Stimulated activated CD8-positive, alpha-beta memory T cell treated with anti-CD3 and anti-CD28 coated beads, Interleukin-2, amount 100 ng/mL, for 1 hour (primary cell): Measurements from ENCODE around the gene TTC17.
"Not testable (repeated sequence)": the region's sequence is repeated elsewhere in the genome, so short reads cannot be mapped to it uniquely, and the experiment has no call there.

ENCODE experiments used
- DNase-seq, 2 donors: peaks; one replicate each; pipeline ENCODE4 v3.0.0-alpha.2; 2020; ENCODE audit warnings: low read depth in 2 of 2

The TTC17 gene

GRCh38 chr11:43381802-43382201 lies 23.1 kb downstream of the TTC17 start:
- no peak for DNase-seq

- no peak for DNase-seq
These were observed 23.9 kb downstream of the TTC17 start for GRCh38 chr11:43382614-43383013.

GRCh38 chr11:43384393-43384792 lies 25.7 kb downstream of the TTC17 start:
- DNase-seq, result no peak

GRCh38 chr11:43392713-43393112 lies 34.0 kb downstream of the TTC17 start:
- DNase-seq, result no peak

- DNase-seq, result no peak
These were observed 35.1 kb downstream of the TTC17 start for GRCh38 chr11:43393765-43394355.

GRCh38 chr11:43396617-43397016 lies 37.9 kb downstream of the TTC17 start:
- DNase-seq, result no peak

- no peak for DNase-seq
These were observed 38.5 kb downstream of the TTC17 start for GRCh38 chr11:43397251-43397650.

DNA sequence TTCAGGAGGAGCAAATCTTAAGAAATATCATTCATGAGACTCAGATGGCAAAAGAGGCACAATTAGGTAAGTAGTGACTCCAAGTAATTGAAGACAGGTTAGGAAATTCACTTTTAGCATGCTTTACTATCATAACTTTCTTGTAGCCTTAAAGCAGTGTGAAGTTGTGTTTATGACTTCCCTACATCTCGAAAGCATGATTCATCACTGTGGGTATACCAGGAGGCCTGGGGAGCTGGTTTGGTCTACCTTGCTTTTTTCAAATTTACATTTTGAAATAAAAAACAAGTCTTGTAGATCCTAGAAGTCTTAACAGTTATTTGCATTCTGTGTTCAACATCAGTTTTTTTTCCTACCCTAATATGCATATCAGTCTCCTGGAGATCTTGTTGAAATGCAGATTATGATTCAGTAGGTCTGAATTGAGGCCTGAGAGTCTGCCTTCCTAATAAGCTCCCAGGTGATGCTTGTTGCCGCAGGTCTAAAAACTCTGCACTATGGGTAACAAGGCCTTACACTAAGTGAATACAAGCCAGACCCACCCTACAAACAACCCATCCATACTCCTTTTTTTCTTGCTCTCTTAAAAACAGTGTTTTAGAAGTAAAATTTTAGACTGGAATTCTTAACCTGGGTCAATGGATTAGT lies 41.4 kb downstream of the TTC17 start:
- no peak for DNase-seq

GRCh38 chr11:43401252-43401651 lies 42.5 kb downstream of the TTC17 start:
- no peak for DNase-seq

DNA sequence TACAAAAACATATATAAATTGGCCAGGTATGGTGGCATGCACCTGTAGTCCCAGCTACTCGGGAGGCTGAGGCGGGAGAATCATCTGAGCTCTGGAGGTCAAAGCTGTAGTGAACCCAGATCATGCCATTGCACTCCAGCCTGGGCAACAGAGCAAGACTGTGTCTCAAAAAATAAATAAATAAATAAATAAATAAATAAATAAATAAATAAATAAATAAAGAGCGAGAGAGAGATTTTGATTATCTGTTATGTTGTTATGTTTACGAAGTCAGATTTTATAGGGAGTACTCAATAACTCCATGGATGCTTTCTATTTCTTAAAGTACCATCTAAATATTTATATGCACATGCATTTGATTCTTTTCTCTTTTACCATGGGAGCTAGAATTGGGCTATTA lies 43.1 kb downstream of the TTC17 start:
- DNase-seq, result not testable (repeated sequence)

GRCh38 chr11:43403357-43404231 lies 44.9 kb downstream of the TTC17 start:
- DNase-seq, result no peak

- DNase-seq, result no peak
These were observed 45.7 kb downstream of the TTC17 start for GRCh38 chr11:43404406-43404805.

GRCh38 chr11:43404836-43405479 lies 46.2 kb downstream of the TTC17 start:
- no peak for DNase-seq

- no peak for DNase-seq
These were observed 49.6 kb downstream of the TTC17 start for GRCh38 chr11:43408277-43408676.

- no peak for DNase-seq
These were observed 51.7 kb downstream of the TTC17 start for GRCh38 chr11:43410394-43410793.

GRCh38 chr11:43418197-43418596 lies 59.5 kb downstream of the TTC17 start:
- no peak for DNase-seq

DNA sequence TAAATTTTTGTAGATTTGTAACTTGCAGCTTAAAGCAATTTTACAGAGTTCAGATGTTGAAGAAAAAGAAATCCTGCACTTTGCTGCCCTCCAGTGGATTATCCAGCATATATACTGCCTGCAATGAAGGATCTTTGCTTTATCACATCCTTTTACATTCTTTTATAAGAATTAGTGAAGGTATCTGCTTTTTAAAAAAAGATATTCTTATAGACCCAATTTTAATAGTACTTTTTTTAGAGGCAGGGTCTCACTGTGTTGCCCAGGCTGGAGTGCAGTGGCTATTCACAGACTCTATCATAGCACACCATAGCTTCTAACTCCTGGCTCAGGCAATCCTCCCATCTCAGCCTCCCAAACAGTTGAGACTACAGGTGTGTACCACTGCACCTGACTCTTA lies 60.7 kb downstream of the TTC17 start:
- DNase-seq, result no peak

DNA sequence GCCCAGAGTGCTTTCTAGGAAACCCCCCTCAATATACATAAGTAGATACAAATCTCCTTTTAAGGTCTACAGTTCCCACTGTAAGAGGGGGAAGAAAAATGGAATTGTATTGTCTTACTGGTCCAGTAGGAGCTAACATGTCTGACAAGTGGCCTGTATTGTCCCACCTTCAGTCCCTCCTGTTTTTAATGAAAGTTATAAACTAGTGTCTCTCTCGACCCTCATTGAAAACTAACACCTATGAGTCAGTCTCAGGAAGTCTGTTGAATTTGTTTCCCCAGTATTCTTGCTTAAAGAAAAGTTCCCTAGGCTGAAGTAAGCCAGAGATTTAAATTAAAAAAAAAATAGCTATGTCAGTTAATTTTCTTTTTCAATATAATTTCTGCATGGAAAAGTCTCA lies 69.3 kb downstream of the TTC17 start:
- no peak for DNase-seq

- DNase-seq, result not testable (repeated sequence)
These were observed 72.2 kb downstream of the TTC17 start for GRCh38 chr11:43430916-43431315.

DNA sequence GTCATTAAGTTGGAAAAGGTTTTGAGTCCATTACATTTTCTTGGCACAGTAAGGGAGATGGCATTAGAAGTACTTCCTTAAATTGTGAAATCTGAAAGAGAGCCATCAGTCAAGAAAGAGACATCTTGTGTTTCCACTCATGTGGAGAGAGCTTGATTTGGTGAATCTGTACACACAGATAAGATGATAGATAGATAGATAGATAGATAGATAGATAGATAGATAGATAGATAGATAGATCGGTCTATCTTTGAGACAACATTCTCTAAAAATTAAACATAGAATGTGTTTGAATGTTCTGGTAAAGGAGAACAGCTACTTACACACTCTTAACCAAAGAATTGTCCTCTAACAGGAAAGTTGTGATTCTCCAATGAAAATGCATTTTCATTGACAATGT lies 76.2 kb downstream of the TTC17 start:
- no peak for DNase-seq

GRCh38 chr11:43440486-43440885 lies 81.8 kb downstream of the TTC17 start:
- DNase-seq, result no peak

DNA sequence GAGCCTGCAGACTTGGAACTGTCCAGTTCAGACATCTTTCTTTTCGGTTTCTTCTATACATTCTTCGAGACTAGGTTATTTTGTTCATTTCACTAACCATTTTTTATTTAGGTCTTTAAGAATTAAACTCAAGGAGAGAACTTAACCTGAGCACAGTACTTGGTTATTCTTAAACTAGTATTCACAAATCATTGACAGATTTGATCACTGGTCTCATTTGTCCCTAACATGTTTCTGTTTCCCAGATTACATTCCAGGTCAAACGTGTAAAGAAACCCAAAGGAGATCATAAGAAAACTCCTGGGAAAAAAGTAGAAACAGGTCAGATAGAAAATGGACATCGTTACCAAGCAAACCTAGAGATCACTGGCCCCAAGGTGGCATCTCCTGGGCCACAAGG lies 85.1 kb downstream of the TTC17 start:
- no peak for DNase-seq
